ENCODE data around the gene R3HDML. TPM values are rescaled to one million over a fixed set of nuclear protein-coding genes. Genes with fewer than 3 reads are reported as not detected.

R3HDML gene
- total and polyA plus RNA-seq, 2 of the 13 experiments (the other 11 are each of a cell fraction or from before 2014, with no cell fraction given): not detected

GRCh38 chr20:44388466-44389023 lies 51.7 kb downstream of the R3HDML start (continued):
- no peak for TF ChIP-seq NFAT5 (CRISPR knock-in tag; IDR thresholded peaks at IDR 0.05)
- TF ChIP-seq FOXC1 (CRISPR knock-in tag; IDR thresholded peaks at IDR 0.05; ENCODE audit: borderline replicate concordance): no peak
- no peak for TF ChIP-seq ZMYM2 (CRISPR knock-in tag; IDR thresholded peaks at IDR 0.05)
- TF ChIP-seq ZSCAN20 (CRISPR knock-in tag; IDR thresholded peaks at IDR 0.05; ENCODE audit: borderline replicate concordance): no peak
- TF ChIP-seq ZSCAN30 (CRISPR knock-in tag; IDR thresholded peaks at IDR 0.05): no peak
- TF ChIP-seq ZHX1 (CRISPR knock-in tag; IDR thresholded peaks at IDR 0.05; ENCODE audit: low read depth): peak; percentile 53
- TF ChIP-seq, protein P1, sequence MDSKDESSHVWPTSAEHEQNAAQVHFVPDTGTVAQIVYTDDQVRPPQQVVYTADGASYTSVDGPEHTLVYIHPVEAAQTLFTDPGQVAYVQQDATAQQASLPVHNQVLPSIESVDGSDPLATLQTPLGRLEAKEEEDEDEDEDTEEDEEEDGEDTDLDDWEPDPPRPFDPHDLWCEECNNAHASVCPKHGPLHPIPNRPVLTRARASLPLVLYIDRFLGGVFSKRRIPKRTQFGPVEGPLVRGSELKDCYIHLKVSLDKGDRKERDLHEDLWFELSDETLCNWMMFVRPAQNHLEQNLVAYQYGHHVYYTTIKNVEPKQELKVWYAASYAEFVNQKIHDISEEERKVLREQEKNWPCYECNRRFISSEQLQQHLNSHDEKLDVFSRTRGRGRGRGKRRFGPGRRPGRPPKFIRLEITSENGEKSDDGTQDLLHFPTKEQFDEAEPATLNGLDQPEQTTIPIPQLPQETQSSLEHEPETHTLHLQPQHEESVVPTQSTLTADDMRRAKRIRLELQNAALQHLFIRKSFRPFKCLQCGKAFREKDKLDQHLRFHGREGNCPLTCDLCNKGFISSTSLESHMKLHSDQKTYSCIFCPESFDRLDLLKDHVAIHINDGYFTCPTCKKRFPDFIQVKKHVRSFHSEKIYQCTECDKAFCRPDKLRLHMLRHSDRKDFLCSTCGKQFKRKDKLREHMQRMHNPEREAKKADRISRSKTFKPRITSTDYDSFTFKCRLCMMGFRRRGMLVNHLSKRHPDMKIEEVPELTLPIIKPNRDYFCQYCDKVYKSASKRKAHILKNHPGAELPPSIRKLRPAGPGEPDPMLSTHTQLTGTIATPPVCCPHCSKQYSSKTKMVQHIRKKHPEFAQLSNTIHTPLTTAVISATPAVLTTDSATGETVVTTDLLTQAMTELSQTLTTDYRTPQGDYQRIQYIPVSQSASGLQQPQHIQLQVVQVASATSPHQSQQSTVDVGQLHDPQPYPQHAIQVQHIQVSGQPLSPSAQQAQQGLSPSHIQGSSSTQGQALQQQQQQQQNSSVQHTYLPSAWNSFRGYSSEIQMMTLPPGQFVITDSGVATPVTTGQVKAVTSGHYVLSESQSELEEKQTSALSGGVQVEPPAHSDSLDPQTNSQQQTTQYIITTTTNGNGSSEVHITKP (CRISPR knock-in tag; IDR thresholded peaks at IDR 0.05; ENCODE audit: low read depth): no peak
- TF ChIP-seq MIER3 (CRISPR knock-in tag; IDR thresholded peaks at IDR 0.05; ENCODE audit: borderline replicate concordance): no peak
- no peak for TF ChIP-seq SNAPC4 (CRISPR knock-in tag; IDR thresholded peaks at IDR 0.05)
- no peak for TF ChIP-seq NFIB (CRISPR knock-in tag; IDR thresholded peaks at IDR 0.05; ENCODE audit: borderline replicate concordance)

Data from HepG2 (cell line).